ENCODE measurements around the gene HACD1. TPM values are rescaled to one million over a fixed set of nuclear protein-coding genes. Genes with fewer than 3 reads are reported as not detected.

The HACD1 gene
- total and polyA plus RNA-seq, 2 donors (not counting 3 experiments of a cell fraction or from before 2014, with no cell fraction given), result 17.4 to 25.2 TPM

DNA sequence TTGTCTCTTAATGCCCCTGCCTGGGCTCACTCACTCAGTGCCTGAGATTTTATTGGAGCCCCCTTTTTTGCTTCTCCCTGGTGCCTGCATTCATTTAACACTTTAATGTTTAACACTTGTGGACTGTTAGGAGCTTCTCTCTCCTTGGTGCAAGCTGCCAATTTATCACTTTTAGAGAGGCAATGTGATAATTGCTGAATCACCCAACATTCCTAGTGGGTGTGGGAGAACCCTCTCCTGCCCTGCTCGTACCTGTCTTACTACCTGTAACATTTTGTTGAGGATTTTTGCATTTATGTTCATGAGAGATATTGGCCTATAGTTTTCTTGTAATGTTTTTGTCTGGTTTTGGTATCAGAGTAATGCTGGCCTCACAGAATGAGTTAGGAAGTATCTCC lies 39.9 kb upstream of the HACD1 start:
- FAIRE-seq, result no peak
- ChIA-PET CTCF (interaction anchor here (1.7 kb wide), 1 partner anchor 12 kb away, joined by 4 read pairs; the partner anchor contains the start of gene STAM), POLR2A (no interaction called here)
- H3K36me3 ChIP-seq (ENCODE audit: control insufficient read depth in 2 of 2, extremely low read depth in 1 of 2, insufficient read depth in 2 of 2, low read length in 2 of 2), result peaks cover 0 to 2% of the 10 kb centered on the region in 2 experiments
- no peaks in the 10 kb centered on the region for H3K9me3 ChIP-seq (replicated peaks; ENCODE audit: control insufficient read depth, insufficient read depth, low read length)
- intact Hi-C loops (cut with micrococcal nuclease) (no loop called here), dilution Hi-C loops (cut with MboI; ENCODE audit: extremely low pct_ligation_motif_present, low sequenced_read_pairs) (no loop called here)
- H3K4me3 ChIP-seq (replicated peaks in 1 of 3; ENCODE audit: insufficient read depth in 1 of 3, low read depth in 1 of 3, low read length in 3 of 3), result no peak overlapping the region
- peaks cover 14% of the 10 kb centered on the region for H3K4me1 ChIP-seq (ENCODE audit: control insufficient read depth, extremely low read depth, insufficient read depth, low read length)
- no peak overlapping the region for H3K4me2 ChIP-seq (ENCODE audit: insufficient read depth, low read length)
- H3K27me3 ChIP-seq (ENCODE audit: control insufficient read depth in 2 of 2, insufficient read depth in 2 of 2, low read length in 2 of 2), result no peaks in the 10 kb centered on the region
- no peak overlapping the region for H2AFZ ChIP-seq (ENCODE audit: low read depth, low read length)
- no TSS peak for BruUV-seq (replicated peaks)
- peaks cover 81% of the 10 kb centered on the region for H3K79me2 ChIP-seq (ENCODE audit: control insufficient read depth, insufficient read depth, low read length)
- no peak for DNase-seq (ENCODE audit: low read depth, low spot score)
- TF ChIP-seq FOS (IDR thresholded peaks at IDR 0.05; ENCODE audit: borderline replicate concordance, insufficient read depth, low read length), result no peak
- TF ChIP-seq MYC (IDR thresholded peaks at IDR 0.05; ENCODE audit: low read depth, low read length), result no peak
- TF ChIP-seq GATA2 (IDR thresholded peaks at IDR 0.05; ENCODE audit: insufficient read depth, insufficient read length, low read depth, low read length), result no peak
- TF ChIP-seq, protein P1, sequence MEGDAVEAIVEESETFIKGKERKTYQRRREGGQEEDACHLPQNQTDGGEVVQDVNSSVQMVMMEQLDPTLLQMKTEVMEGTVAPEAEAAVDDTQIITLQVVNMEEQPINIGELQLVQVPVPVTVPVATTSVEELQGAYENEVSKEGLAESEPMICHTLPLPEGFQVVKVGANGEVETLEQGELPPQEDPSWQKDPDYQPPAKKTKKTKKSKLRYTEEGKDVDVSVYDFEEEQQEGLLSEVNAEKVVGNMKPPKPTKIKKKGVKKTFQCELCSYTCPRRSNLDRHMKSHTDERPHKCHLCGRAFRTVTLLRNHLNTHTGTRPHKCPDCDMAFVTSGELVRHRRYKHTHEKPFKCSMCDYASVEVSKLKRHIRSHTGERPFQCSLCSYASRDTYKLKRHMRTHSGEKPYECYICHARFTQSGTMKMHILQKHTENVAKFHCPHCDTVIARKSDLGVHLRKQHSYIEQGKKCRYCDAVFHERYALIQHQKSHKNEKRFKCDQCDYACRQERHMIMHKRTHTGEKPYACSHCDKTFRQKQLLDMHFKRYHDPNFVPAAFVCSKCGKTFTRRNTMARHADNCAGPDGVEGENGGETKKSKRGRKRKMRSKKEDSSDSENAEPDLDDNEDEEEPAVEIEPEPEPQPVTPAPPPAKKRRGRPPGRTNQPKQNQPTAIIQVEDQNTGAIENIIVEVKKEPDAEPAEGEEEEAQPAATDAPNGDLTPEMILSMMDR (IDR thresholded peaks at IDR 0.05; ENCODE audit: extremely low read depth in 1 of 2, insufficient read depth in 1 of 2, low read depth in 1 of 2, low read length in 2 of 2), result no peak
- TF ChIP-seq EZH2 (IDR thresholded peaks at IDR 0.05; ENCODE audit: borderline replicate concordance, low read depth, low read length, severe bottlenecking), result no peak
- TF ChIP-seq POLR2A (IDR thresholded peaks at IDR 0.05; ENCODE audit: low read depth, low read length), result no peak
- TF ChIP-seq JUN (IDR thresholded peaks at IDR 0.05; ENCODE audit: borderline replicate concordance, insufficient read depth, insufficient read length, low read depth), result no peak
- TF ChIP-seq, protein P2, sequence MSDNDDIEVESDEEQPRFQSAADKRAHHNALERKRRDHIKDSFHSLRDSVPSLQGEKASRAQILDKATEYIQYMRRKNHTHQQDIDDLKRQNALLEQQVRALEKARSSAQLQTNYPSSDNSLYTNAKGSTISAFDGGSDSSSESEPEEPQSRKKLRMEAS (IDR thresholded peaks at IDR 0.05; ENCODE audit: insufficient read depth, insufficient read length), result no peak
- TF ChIP-seq POLR2AphosphoS5 (IDR thresholded peaks at IDR 0.05; ENCODE audit: insufficient read depth, low read depth, low read length), result no peak
- no peak overlapping the region for H3K27ac ChIP-seq (ENCODE audit: insufficient read depth, low read depth, low read length)
- H3K9me1 ChIP-seq (replicated peaks; ENCODE audit: control insufficient read depth, extremely low read depth, insufficient read depth, low read length), result no peaks in the 10 kb centered on the region
- peaks cover 6% of the 10 kb centered on the region for H4K20me1 ChIP-seq (replicated peaks; ENCODE audit: control insufficient read depth, extremely low read depth, insufficient read depth, low read length)
- H3K9ac ChIP-seq (replicated peaks; ENCODE audit: extremely low read depth, insufficient read depth, low read length), result no peak overlapping the region

Measured in endothelial cell of umbilical vein (primary cell).